Measurements from ENCODE around the gene MED12L. TPM values are rescaled to one million over a fixed set of nuclear protein-coding genes. Genes with fewer than 3 reads are reported as not detected.

Gene MED12L
- total and polyA plus RNA-seq, 10 of the 15 experiments (the other 5 are each of a cell fraction or from before 2014, with no cell fraction given), result 0.01 to 0.06 (median 0.03) TPM; not detected in 2

GRCh38 chr3:151476344-151477018 is 391.0 kb downstream of the MED12L start (continued):
- TF ChIP-seq MLLT1 (IDR thresholded peaks at IDR 0.05), result no peak
- TF ChIP-seq FOXM1 (IDR thresholded peaks at IDR 0.05; ENCODE audit: low read depth, low read length), result no peak

GRCh38 chr3:151477591-151478334 is 392.3 kb downstream of the MED12L start:
- no peak for TF ChIP-seq ZNF622 (IDR thresholded peaks at IDR 0.05)
- no peak for TF ChIP-seq KAT2A (conservative IDR thresholded peaks at IDR 0.05; ENCODE audit: control insufficient read depth, low read depth, low read length)
- TF ChIP-seq CHD2 (IDR thresholded peaks at IDR 0.05; ENCODE audit: borderline replicate concordance, low read depth, low read length), result no peak
- TF ChIP-seq RAD51 (IDR thresholded peaks at IDR 0.05), result no peak
- TF ChIP-seq HDAC2 (IDR thresholded peaks at IDR 0.05), result no peak
- no peak for TF ChIP-seq RUNX3 (IDR thresholded peaks at IDR 0.05; ENCODE audit: low read length)
- TF ChIP-seq TCF7 (IDR thresholded peaks at IDR 0.05; ENCODE audit: borderline replicate concordance), result no peak
- no peak for TF ChIP-seq SREBF2 (IDR thresholded peaks at IDR 0.05; ENCODE audit: low read length)
- TF ChIP-seq SMARCA5 (IDR thresholded peaks at IDR 0.05), result no peak
- no peak for TF ChIP-seq NRF1 (conservative IDR thresholded peaks at IDR 0.05; ENCODE audit: low read depth, low read length)
- Histone ChIP-seq H3K79me2 (ENCODE audit: control insufficient read depth, insufficient read depth, low read length) (no peaks in the 10 kb centered on the region), H3K4me3 (no peak overlapping the region), H2AFZ (ENCODE audit: control insufficient read depth, low read depth, low read length) (no peak overlapping the region), H3K27me3 (replicated peaks in 1 of 2; ENCODE audit: control insufficient read depth in 2 of 2, insufficient read depth in 2 of 2, low read length in 1 of 2) (no peaks in the 10 kb centered on the region; a peak in 2 of 4 replicates), H3K27ac (ENCODE audit: control insufficient read depth, insufficient read depth) (no peak overlapping the region), H3K4me1 (ENCODE audit: control insufficient read depth, insufficient read depth, low read length) (no peaks in the 10 kb centered on the region), H3K4me2 (ENCODE audit: control insufficient read depth, insufficient read depth) (no peak overlapping the region), H3K36me3 (ENCODE audit: control insufficient read depth in 2 of 2, insufficient read depth in 2 of 2, low read length in 1 of 2) (no peaks in the 10 kb centered on the region), H3K9ac (ENCODE audit: control insufficient read depth, insufficient read depth, low read length) (no peak overlapping the region), H3K9me3 (replicated peaks; ENCODE audit: control insufficient read depth, insufficient read depth, low read length) (no peaks in the 10 kb centered on the region), H4K20me1 (ENCODE audit: control insufficient read depth, insufficient read depth) (no peaks in the 10 kb centered on the region)
- ChIA-PET CTCF (interaction anchor here (0.6 to 2.3 kb wide), 2 partner anchors 10 to 334 kb away, joined by 3 to 16 read pairs; no protein-coding TSS in a partner anchor), RAD21 (ENCODE audit: unreplicated experiment) (no interaction called here), POLR2A (no interaction called here), SMC1A (ENCODE audit: uncharacterized antibody, unreplicated experiment) (no interaction called here)
- DNase-seq (ENCODE audit: low read depth, low spot score) (no peak), ATAC-seq (no peak), FAIRE-seq (no peak)
- intact Hi-C loops (cut with micrococcal nuclease; ENCODE audit: unreplicated experiment), result no loop called here
- no TSS peak for BruUV-seq (replicated peaks)
- 33% methylated on average over 2 of the region's 2 CpGs for WGBS (ENCODE audit: insufficient coverage, insufficient replicate concordance, low lambda C conversion rate, missing lambda C conversion rate)
- in situ Hi-C loops (cut with MboI), result no loop called here

All from GM12878 (cell line).